Activated T-cell treated with anti-CD3 and anti-CD28 coated beads, Interleukin-2, amount 50 U/mL, for 72 hours (primary cell): Measurements from ENCODE around the gene ZFP64. TPM values are rescaled to one million over a fixed set of nuclear protein-coding genes. Genes with fewer than 3 reads are reported as not detected.
"Not testable (repeated sequence)": the region's sequence is repeated elsewhere in the genome, so short reads cannot be mapped to it uniquely, and the experiment has no call there.

Experiments
- ATAC-seq, 2 donors: fragments of 150-1000 bp; cut with Tn5 transposase; replicated peaks in 1 of 2; 2 replicates each; pipeline ENCODE4 v1.10.0; 2021; ENCODE audit warnings: moderate library complexity in 2 of 2, mild to moderate bottlenecking in 1 of 2
- DNase-seq, 2 donors: peaks; one replicate each; pipeline ENCODE4 v3.0.0; 2021 to 2022; ENCODE audit warnings: mixed read lengths in 1 of 2
- H3K27ac Mint-ChIP-seq: one replicate; pipeline ENCODE4 v1.8.0; 2022; ENCODE audit warnings: mild to moderate bottlenecking, moderate library complexity, mixed read lengths
- H3K27me3 Mint-ChIP-seq: one replicate; pipeline ENCODE4 v1.8.0; 2022; ENCODE audit warnings: low read depth, mixed read lengths
- H3K36me3 Mint-ChIP-seq, 2 donors: one replicate each; pipeline ENCODE4 v1.8.0; 2022; ENCODE audit warnings: mixed read lengths in 2 of 2, mild to moderate bottlenecking in 1 of 2; ENCODE audit not compliant: insufficient read depth in 2 of 2
- H3K4me1 Mint-ChIP-seq: one replicate; pipeline ENCODE4 v1.8.0; 2022; ENCODE audit warnings: low read depth, mixed read lengths
- H3K4me3 Mint-ChIP-seq, 2 donors: one replicate each; pipeline ENCODE4 v1.8.0; 2022; ENCODE audit warnings: mild to moderate bottlenecking in 2 of 2, mixed read lengths in 2 of 2, moderate library complexity in 2 of 2
- H3K9me3 Mint-ChIP-seq, 2 donors: one replicate each; pipeline ENCODE4 v1.8.0; 2022; ENCODE audit warnings: mixed read lengths in 2 of 2
- total RNA-seq, 2 donors: library from RNA; stranded (reverse); gene quantifications; one replicate each; pipeline ENCODE4 v1.2.3, GENCODE V29; 2022

ZFP64 gene
- total RNA-seq, 2 donors from 2014 or later, result 11.6 to 12.4 TPM

- no peaks in the 10 kb centered on the region for H3K9me3 Mint-ChIP-seq
- ATAC-seq (no peak), DNase-seq (no peak)
- H3K4me3 Mint-ChIP-seq, result no peak overlapping the region
- no peaks in the 10 kb centered on the region for H3K4me1 Mint-ChIP-seq
- no peaks in the 10 kb centered on the region for H3K27me3 Mint-ChIP-seq
- no peaks in the 10 kb centered on the region for H3K36me3 Mint-ChIP-seq
- H3K27ac Mint-ChIP-seq, result no peak overlapping the region
Measured at GRCh38 chr20:52137850-52138249, 53.7 kb downstream of the ZFP64 start.

GRCh38 chr20:52133714-52134113, 57.9 kb downstream of the ZFP64 start:
- H3K27ac Mint-ChIP-seq, H3K36me3 Mint-ChIP-seq, H3K4me1 Mint-ChIP-seq, H3K9me3 Mint-ChIP-seq, H3K27me3 Mint-ChIP-seq, H3K4me3 Mint-ChIP-seq, ATAC-seq, DNase-seq: not testable (repeated sequence)

DNA sequence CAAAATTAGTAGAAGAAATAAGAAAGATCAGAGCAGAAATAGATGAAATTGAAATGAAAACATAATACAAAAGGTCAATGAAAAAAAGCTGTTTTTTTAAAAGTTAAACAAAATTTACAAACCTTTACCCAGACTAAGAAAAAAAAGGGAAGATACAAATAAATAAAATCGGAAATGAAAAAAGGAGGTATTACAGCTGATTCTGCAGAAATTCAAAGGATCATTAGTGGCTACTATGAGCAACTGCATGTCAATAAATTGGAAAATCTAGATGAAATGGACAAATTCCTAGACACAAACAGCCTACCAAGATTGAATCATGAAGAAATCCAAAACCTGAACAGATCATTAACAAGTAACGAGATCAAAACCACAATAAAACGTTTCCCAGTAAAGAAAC, 59.2 kb downstream of the ZFP64 start:
- no peaks in the 10 kb centered on the region for H3K4me1 Mint-ChIP-seq
- DNase-seq (no peak), ATAC-seq (no peak)
- no peaks in the 10 kb centered on the region for H3K9me3 Mint-ChIP-seq
- H3K4me3 Mint-ChIP-seq, result no peak overlapping the region
- H3K27me3 Mint-ChIP-seq, result no peaks in the 10 kb centered on the region
- H3K27ac Mint-ChIP-seq, result no peak overlapping the region
- peaks cover 0 to 2% of the 10 kb centered on the region in 2 donors for H3K36me3 Mint-ChIP-seq

GRCh38 chr20:52131048-52131643, 60.4 kb downstream of the ZFP64 start:
- DNase-seq (no peak), ATAC-seq (no peak)
- H3K27ac Mint-ChIP-seq, result no peak overlapping the region
- no peaks in the 10 kb centered on the region for H3K4me1 Mint-ChIP-seq
- H3K9me3 Mint-ChIP-seq, result no peaks in the 10 kb centered on the region
- no peak overlapping the region for H3K4me3 Mint-ChIP-seq
- H3K27me3 Mint-ChIP-seq, result no peaks in the 10 kb centered on the region
- H3K36me3 Mint-ChIP-seq, result peaks cover 0 to 2% of the 10 kb centered on the region in 2 donors

DNA sequence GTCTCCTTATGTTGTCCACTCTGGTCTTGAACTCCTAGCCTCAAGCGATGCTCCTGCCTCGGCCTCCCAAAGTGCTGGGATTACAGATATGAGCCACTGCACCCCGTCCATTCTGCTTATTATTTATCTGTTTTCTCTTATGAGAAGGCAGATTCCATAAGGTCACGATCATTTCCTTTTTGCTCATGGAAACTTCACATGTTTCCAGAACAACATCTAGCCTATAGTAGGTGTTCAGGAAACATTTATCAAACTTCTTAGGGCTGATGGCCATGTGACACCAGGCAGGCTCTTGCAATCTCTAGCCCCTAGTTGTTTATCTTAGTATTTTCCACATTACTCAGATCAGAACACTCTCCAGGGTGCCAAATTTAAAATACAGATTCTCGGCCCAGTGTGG, 61.2 kb downstream of the ZFP64 start:
- ATAC-seq (no peak), DNase-seq (no peak)
- Mint-ChIP-seq H3K36me3 (peaks cover 0 to 2% of the 10 kb centered on the region in 2 donors), H3K9me3 (no peaks in the 10 kb centered on the region), H3K27ac (no peak overlapping the region), H3K27me3 (no peaks in the 10 kb centered on the region), H3K4me1 (no peaks in the 10 kb centered on the region), H3K4me3 (no peak overlapping the region)

DNA sequence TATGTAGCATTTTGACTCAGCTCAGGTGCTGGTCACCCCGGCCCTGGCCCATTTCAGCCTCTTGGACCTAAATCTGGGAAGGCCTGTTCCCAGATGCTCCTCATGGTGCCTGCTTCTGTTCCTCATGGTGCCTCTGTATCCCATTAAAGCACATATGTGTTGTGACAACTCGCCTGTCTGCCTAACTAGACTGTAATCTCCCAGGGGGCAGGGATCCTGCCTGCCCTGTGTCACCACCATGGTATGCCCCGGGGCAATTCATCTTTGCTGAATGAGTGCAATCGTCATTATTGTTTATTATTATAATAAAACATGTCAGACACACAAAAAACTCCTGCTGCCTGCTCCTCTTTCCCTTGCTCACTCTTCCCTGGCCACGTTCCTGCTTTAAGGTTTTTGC, 62.0 kb downstream of the ZFP64 start:
- H3K9me3 Mint-ChIP-seq, result no peaks in the 10 kb centered on the region
- H3K27ac Mint-ChIP-seq, result no peak overlapping the region
- DNase-seq, result no peak
- no peaks in the 10 kb centered on the region for H3K27me3 Mint-ChIP-seq
- no peaks in the 10 kb centered on the region for H3K4me1 Mint-ChIP-seq
- no peak overlapping the region for H3K4me3 Mint-ChIP-seq
- peaks cover 0 to 2% of the 10 kb centered on the region in 2 donors for H3K36me3 Mint-ChIP-seq
- no peak for ATAC-seq

DNA sequence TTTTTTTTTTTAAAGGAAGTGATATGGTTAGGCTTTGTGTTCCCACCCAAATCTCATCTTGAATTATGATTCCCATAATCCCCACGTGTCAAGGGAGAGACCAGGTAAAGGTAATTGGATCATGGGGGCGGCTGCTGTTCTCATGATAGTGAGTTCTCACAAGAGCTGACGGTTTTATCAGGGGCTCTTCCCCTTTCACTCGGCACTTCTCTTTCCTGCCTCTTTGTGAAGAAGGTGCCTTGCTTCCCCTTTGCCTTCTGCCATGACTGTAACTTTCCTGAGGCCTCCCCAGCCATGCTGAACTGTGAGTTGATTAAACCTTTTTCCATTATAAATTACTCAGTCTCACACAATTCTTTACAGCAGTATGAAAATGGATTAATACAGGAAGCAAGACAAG, 64.3 kb downstream of the ZFP64 start:
- H3K9me3 Mint-ChIP-seq, result no peaks in the 10 kb centered on the region
- H3K27me3 Mint-ChIP-seq, result no peaks in the 10 kb centered on the region
- no peak overlapping the region for H3K4me3 Mint-ChIP-seq
- H3K36me3 Mint-ChIP-seq, result peaks cover 0 to 2% of the 10 kb centered on the region in 2 donors
- H3K4me1 Mint-ChIP-seq, result no peaks in the 10 kb centered on the region
- DNase-seq, result no peak
- ATAC-seq, result no peak
- H3K27ac Mint-ChIP-seq, result no peak overlapping the region

- no peaks in the 10 kb centered on the region for H3K36me3 Mint-ChIP-seq
- no peak for ATAC-seq
- H3K27me3 Mint-ChIP-seq, result no peaks in the 10 kb centered on the region
- H3K9me3 Mint-ChIP-seq, result no peaks in the 10 kb centered on the region
- no peak overlapping the region for H3K4me3 Mint-ChIP-seq
- no peak overlapping the region for H3K27ac Mint-ChIP-seq
- no peak for DNase-seq
- H3K4me1 Mint-ChIP-seq, result no peaks in the 10 kb centered on the region
Measured at GRCh38 chr20:52124821-52125220, 66.8 kb downstream of the ZFP64 start.

DNA sequence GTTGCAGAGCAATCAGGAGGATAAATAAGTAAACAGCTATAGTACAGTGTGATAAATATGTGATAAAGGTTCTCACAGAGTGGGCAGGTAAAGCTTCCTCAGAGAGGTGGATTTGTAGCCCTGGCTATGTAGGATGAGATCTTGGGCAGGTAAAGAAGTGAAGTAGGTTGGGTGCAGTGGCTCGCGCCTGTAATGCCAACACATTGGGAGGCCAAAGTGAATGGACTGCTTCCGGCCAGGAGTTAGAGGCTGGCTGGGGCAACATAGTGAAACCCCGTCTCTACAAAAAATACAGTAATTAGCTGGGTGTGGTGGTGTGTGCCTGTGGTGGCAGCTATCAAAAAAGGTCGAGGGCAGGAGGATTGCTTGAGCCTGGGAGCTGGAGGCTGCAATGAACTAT, 72.9 kb downstream of the ZFP64 start:
- Mint-ChIP-seq H3K36me3 (peaks cover 0 to 3% of the 10 kb centered on the region in 2 donors), H3K27me3 (no peaks in the 10 kb centered on the region), H3K4me3 (no peak overlapping the region), H3K9me3 (no peaks in the 10 kb centered on the region), H3K4me1 (no peaks in the 10 kb centered on the region), H3K27ac (no peak overlapping the region)
- DNase-seq, result no peak
- no peak for ATAC-seq

DNA sequence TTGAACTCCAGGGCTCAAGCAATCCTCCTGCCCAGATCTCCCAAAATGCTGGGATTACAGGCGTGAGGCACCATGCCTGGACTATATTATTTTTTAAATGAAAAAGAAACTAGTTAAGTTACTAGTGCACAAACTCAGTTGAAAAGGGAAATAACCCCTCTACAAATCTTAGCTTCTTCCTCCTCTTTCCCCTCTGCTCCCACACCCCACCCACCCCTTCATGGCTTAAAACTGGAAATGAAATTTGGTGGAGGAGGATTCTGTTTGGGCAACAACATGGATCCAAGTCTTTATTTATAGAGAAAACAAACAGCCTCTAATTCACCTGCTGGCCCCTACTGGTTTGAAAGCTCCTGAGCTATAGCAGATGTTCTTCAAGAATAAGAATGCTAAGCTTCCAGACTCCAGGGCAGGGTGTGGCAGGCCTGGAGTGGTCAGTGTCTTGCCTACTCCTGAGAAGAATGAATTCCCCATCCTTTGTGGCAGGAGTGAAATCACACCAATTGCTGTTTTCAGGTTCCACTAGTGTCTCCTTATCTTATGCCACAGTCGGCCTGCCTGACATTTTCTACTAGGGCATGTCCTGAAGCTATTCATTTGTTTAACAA, 73.5 kb downstream of the ZFP64 start:
- Mint-ChIP-seq H3K4me1 (no peaks in the 10 kb centered on the region), H3K27ac (no peak overlapping the region), H3K4me3 (no peak overlapping the region), H3K9me3 (no peaks in the 10 kb centered on the region), H3K36me3 (peaks cover 0 to 3% of the 10 kb centered on the region in 2 donors), H3K27me3 (no peaks in the 10 kb centered on the region)
- ATAC-seq (no peak), DNase-seq (no peak)

DNA sequence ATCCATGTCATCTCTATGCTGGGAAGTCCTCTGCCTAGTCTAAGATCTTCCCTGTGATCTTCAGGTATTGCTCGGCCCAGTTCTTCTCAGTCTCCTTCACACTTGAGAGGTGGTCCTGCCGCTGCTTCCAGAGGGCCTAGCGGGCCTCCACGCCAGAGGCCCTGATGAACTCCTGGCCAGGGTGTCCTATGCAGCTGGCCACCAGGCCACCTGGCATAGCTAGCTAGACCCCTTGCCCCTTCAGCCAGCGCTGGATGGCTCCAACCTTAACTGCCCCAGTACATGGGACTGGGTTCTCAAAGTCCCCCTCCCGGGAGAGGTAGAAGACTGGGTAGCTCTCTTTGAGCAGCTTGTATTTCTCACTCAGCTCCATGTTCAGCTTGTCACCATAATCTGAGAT, 81.1 kb downstream of the ZFP64 start:
- DNase-seq (no peak), ATAC-seq (no peak)
- no peak overlapping the region for H3K27ac Mint-ChIP-seq
- no peaks in the 10 kb centered on the region for H3K36me3 Mint-ChIP-seq
- H3K4me1 Mint-ChIP-seq, result no peaks in the 10 kb centered on the region
- peaks cover 7% of the 10 kb centered on the region for H3K27me3 Mint-ChIP-seq
- H3K9me3 Mint-ChIP-seq, result no peaks in the 10 kb centered on the region
- H3K4me3 Mint-ChIP-seq, result no peak overlapping the region

GRCh38 chr20:52105442-52106422, 85.8 kb downstream of the ZFP64 start:
- no peak overlapping the region for H3K27ac Mint-ChIP-seq
- no peaks in the 10 kb centered on the region for H3K9me3 Mint-ChIP-seq
- peaks cover 17% of the 10 kb centered on the region for H3K4me1 Mint-ChIP-seq
- ATAC-seq (peak; percentile 81 to 86), DNase-seq (peak; percentile 56 to 58)
- H3K36me3 Mint-ChIP-seq, result no peaks in the 10 kb centered on the region
- peaks cover 30% of the 10 kb centered on the region for H3K27me3 Mint-ChIP-seq
- peak overlapping the region; percentile 77 to 79 for H3K4me3 Mint-ChIP-seq
